Osteocyte (in vitro differentiated cells): Measurements from ENCODE around the gene ADRA2B. TPM values are rescaled to one million over a fixed set of nuclear protein-coding genes. Genes with fewer than 3 reads are reported as not detected.

Experiments
- DNase-seq: peaks from one replicate; pipeline ENCODE4 v3.0.0; 2021; ENCODE audit warnings: mixed read lengths; ENCODE audit not compliant: unreplicated experiment; ENCODE audit errors: extremely low spot score
- H3K27ac Mint-ChIP-seq: one replicate; pipeline ENCODE4 v1.8.0; 2021; ENCODE audit warnings: mild to moderate bottlenecking, mixed read lengths; ENCODE audit not compliant: unreplicated experiment
- H3K27me3 Mint-ChIP-seq: one replicate; pipeline ENCODE4 v1.8.0; 2021; ENCODE audit warnings: mixed read lengths; ENCODE audit not compliant: unreplicated experiment
- H3K36me3 Mint-ChIP-seq: one replicate; pipeline ENCODE4 v1.8.0; 2021; ENCODE audit warnings: mixed read lengths; ENCODE audit not compliant: unreplicated experiment
- H3K4me1 Mint-ChIP-seq: one replicate; pipeline ENCODE4 v1.8.0; 2021; ENCODE audit warnings: mixed read lengths; ENCODE audit not compliant: unreplicated experiment
- H3K4me3 Mint-ChIP-seq: one replicate; pipeline ENCODE4 v1.8.0; 2021; ENCODE audit warnings: mild to moderate bottlenecking, moderate library complexity, mixed read lengths; ENCODE audit not compliant: unreplicated experiment
- H3K9me3 Mint-ChIP-seq: one replicate; pipeline ENCODE4 v1.8.0; 2021; ENCODE audit warnings: mixed read lengths; ENCODE audit not compliant: unreplicated experiment
- total RNA-seq: library from RNA; stranded (reverse); gene quantifications from 2 replicates; pipeline ENCODE4 v1.2.1, GENCODE V29; 2021
- TF ChIP-seq, protein P1 (sequence below): fragments of 200-600 bp; sonication (generic); IDR thresholded peaks from 2 replicates; pipeline ENCODE4 v1.5.0; 2021; ENCODE audit warnings: antibody characterized with exemption, mild to moderate bottlenecking, moderate library complexity

The ADRA2B gene
- total RNA-seq, 1 donor from 2014 or later = not detected

DNA sequence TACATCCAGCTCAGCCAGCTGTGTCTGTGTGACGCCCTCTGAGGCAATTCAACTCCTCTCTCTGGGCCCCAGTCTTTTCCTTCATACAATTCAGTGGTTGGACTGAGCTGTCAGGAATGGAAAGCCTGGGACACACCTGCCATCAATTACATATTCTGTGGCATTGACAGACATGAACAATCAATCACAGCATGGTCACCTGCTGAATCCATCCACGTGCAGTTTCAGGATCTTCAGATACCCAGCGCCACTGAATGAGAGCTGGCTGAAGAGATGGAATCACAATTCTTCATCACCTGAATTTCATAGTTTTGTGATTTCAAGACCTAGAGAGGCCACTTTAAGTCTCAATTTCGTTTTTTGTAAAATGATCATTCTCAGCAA is 5.1 kb downstream of the ADRA2B start:
- Mint-ChIP-seq H3K9me3 (no peaks in the 10 kb centered on the region), H3K27ac (no peak overlapping the region), H3K27me3 (peaks cover 8% of the 10 kb centered on the region), H3K36me3 (no peaks in the 10 kb centered on the region), H3K4me1 (peaks cover 12% of the 10 kb centered on the region), H3K4me3 (no peak overlapping the region)
- no peak for DNase-seq
- TF ChIP-seq, protein P1, sequence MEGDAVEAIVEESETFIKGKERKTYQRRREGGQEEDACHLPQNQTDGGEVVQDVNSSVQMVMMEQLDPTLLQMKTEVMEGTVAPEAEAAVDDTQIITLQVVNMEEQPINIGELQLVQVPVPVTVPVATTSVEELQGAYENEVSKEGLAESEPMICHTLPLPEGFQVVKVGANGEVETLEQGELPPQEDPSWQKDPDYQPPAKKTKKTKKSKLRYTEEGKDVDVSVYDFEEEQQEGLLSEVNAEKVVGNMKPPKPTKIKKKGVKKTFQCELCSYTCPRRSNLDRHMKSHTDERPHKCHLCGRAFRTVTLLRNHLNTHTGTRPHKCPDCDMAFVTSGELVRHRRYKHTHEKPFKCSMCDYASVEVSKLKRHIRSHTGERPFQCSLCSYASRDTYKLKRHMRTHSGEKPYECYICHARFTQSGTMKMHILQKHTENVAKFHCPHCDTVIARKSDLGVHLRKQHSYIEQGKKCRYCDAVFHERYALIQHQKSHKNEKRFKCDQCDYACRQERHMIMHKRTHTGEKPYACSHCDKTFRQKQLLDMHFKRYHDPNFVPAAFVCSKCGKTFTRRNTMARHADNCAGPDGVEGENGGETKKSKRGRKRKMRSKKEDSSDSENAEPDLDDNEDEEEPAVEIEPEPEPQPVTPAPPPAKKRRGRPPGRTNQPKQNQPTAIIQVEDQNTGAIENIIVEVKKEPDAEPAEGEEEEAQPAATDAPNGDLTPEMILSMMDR = no peak

DNA sequence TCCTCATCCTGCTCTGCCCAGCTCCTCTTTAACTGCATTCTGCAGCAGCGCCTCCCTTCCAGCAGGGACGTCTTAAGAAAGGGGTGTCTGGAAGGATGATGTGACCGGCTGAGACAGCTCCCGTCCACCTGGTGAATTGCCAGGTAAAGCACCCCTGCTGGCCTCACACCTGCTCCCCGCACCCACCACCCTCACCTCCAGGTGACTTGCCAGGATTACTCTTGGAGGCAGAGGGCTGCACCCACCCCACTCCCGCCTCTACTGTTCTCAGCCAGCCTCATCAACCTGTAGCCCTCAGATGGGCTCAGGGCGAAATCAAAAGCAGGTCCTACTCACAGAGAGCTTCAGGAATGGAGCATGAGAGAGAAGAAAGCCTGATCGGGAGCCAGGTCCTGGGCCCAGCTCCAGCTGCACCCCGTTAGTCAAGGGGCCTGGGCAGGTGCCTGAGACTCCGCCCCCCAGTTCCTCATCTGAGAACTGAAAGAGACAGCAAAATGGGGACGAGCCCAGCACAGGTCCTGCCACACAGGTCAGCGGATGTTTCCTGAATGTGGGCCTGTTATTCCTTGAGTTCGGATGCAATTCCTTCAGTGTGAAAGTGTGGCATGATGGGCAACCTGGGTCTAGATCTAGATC is 5.6 kb downstream of the ADRA2B start:
- H3K9me3 Mint-ChIP-seq = no peaks in the 10 kb centered on the region
- H3K4me3 Mint-ChIP-seq = no peak overlapping the region
- H3K4me1 Mint-ChIP-seq = peaks cover 12% of the 10 kb centered on the region
- no peaks in the 10 kb centered on the region for H3K36me3 Mint-ChIP-seq
- no peak overlapping the region for H3K27ac Mint-ChIP-seq
- H3K27me3 Mint-ChIP-seq = peaks cover 7% of the 10 kb centered on the region
- TF ChIP-seq, protein P1 = no peak
- no peak for DNase-seq

DNA sequence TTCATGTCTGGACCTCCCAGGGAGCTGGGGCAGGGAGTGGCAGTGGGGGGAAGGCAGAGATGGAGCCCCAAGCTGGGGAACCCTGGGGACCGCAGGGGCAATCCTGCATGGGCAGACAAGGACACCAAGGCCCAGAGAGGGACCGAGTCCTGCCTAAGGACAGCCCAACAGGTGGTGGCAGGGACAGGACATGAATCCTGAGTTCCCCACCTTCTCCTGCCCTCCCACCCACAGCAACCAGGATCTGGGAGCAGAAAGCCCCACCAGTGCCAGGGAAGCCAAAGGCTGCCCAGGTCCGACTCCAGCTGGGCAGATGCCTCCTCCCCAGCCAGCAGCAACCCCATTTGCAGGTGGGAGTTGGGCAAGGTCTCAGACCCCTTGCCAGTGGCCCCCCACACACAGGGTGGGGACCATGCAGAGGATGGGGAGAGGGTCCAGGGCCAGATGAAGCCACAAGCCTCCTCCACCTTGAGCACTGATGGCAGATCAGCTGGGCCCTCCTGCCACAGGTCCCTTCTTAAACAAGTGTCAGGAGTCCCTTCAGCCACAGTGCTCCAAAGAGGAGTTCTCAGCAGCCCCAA is 6.3 kb downstream of the ADRA2B start:
- Mint-ChIP-seq H3K36me3 (no peaks in the 10 kb centered on the region), H3K27me3 (no peaks in the 10 kb centered on the region), H3K9me3 (peaks cover 7% of the 10 kb centered on the region), H3K4me3 (no peak overlapping the region), H3K27ac (no peak overlapping the region), H3K4me1 (peaks cover 12% of the 10 kb centered on the region)
- DNase-seq = no peak
- TF ChIP-seq, protein P1 = no peak

DNA sequence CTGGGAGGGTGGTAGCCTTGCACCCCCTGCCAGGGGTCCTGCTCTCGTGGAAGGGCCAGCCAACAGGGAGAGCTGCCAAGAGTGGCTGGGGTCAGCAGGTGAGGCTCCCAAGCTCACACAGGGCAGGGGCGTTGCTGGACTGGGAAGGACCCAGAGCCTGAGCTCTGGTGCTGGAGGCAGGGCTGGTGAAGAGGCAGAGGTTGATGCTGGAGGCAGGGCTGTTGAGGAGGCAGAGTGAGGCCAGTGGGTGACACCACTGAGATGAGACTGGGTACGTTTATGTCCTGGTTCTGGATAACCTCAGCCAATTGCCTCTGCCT is 7.0 kb downstream of the ADRA2B start:
- Mint-ChIP-seq H3K9me3 (peaks cover 9% of the 10 kb centered on the region), H3K27ac (no peak overlapping the region), H3K27me3 (no peaks in the 10 kb centered on the region), H3K36me3 (no peaks in the 10 kb centered on the region), H3K4me3 (no peak overlapping the region), H3K4me1 (peaks cover 12% of the 10 kb centered on the region)
- TF ChIP-seq, protein P1 = no peak
- no peak for DNase-seq

DNA sequence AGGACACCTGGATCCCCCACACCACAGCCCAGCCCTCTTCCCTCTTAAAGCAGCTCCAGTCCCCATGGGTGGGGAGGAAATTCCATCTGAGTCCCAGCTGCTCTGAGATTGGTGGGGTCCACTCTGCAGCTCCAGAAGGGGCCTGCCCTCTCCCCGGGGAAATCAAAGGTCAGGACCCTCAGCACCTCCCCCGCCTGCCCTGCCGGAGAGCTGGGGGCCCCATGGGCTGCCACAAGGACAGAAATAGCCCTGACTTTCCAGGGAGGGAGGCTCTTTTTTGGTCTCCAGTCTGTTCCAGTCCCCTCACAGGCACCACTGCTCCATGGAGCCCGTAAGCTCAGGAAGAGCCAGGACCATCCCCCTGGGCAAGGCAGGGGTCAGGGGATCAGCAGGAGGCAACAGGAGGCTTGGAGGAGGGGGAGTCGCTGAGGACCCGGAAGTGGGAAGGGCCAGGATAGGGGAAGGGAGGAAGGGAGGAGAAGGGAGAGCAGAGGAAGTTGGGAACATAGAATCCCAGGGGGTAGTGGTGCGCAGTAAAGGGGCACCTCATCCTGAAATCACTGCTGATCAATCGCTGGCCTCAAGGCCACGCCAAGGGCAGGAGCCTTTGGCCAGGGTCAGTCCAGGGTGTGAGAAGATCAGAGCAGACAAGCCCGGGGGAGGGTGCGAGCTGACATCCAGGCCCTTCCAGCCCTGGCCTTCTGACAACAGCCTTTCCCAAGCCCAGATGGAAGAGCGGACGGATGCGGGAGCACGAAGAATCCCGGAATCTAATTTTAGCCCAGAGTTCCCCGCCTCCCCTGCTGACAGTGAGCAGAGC is 7.6 kb downstream of the ADRA2B start:
- Mint-ChIP-seq H3K27ac (peak overlapping the region; percentile 50), H3K4me3 (no peak overlapping the region), H3K4me1 (peaks cover 12% of the 10 kb centered on the region), H3K9me3 (peaks cover 9% of the 10 kb centered on the region), H3K27me3 (no peaks in the 10 kb centered on the region), H3K36me3 (no peaks in the 10 kb centered on the region)
- no peak for DNase-seq
- TF ChIP-seq, protein P1 = no peak
